K562 (cell line): ENCODE data around the gene SLC25A10. TPM values are rescaled to one million over a fixed set of nuclear protein-coding genes. Genes with fewer than 3 reads are reported as not detected.

Experiments used
- ATAC-seq: fragments of 200-7000 bp; cut with Tn5 transposase; 3 replicates; pipeline ENCODE4 v1.9.1; 2020; ENCODE audit warnings: moderate library complexity
- BruUV-seq: library from RNA; stranded (reverse); fragments of 400-500 nt; replicated peaks from 2 replicates; lab custom pipeline; 2021; lab: Mats Ljungman, UMichigan
- CTCF ChIA-PET: fragments of 300-600 bp; formaldehyde crosslinking; extraction: SDS; loops from one replicate; lab custom pipeline; 2021; ENCODE audit warnings: low intra/inter-chr PET ratio; lab: Yijun Ruan, JAX
- POLR2A ChIA-PET: fragments of 300-600, 350-650 bp; sonication (Branson Sonifier 250); formaldehyde crosslinking; extraction: SDS; loops from one replicate; lab custom pipeline; 2021; ENCODE audit warnings: antibody characterized with exemption, inconsistent platforms; lab: Yijun Ruan, JAX
- DNase-seq, 4 experiments: peaks; one replicate each; pipeline versions ENCODE4 v3.0.0 to v3.0.0-alpha.2; 2011 to 2018; ENCODE audit warnings: low spot score in 3 of 4, mixed read lengths in 3 of 4; ENCODE audit errors: extremely low read depth in 1 of 4
- FAIRE-seq: peaks from 2 replicates; lab custom pipeline; 2011; peaks lifted over from hg19 to GRCh38; lab: Jason Lieb, UNC
- H2AFZ ChIP-seq: 2 replicates; pipeline ENCODE4 v1.6.0; 2011; ENCODE audit warnings: low read depth, low read length, control low read depth, inconsistent platforms
- H3K27ac ChIP-seq: fragments of 200-600 bp; 3 replicates; pipeline ENCODE4 v1.8.0; 2011; ENCODE audit warnings: low read depth, mild to moderate bottlenecking, control low read depth, inconsistent platforms, low read length, moderate library complexity, mixed read lengths; ENCODE audit errors: extremely low read depth
- H3K27me3 ChIP-seq, 2 experiments: fragments of 300-600 bp in 1 of 2; 2 replicates in 1 of 2; 3 replicates in 1 of 2; pipeline versions ENCODE4 v1.6.0 to v1.8.0; 2011; ENCODE audit warnings: inconsistent platforms in 2 of 2, low read length in 2 of 2, mild to moderate bottlenecking in 1 of 2, mixed read lengths in 1 of 2, moderate library complexity in 1 of 2; ENCODE audit not compliant: control insufficient read depth in 2 of 2, insufficient read depth in 2 of 2
- H3K36me3 ChIP-seq: fragments of 300-600 bp; 3 replicates; pipeline ENCODE4 v1.8.0; 2011; ENCODE audit warnings: mild to moderate bottlenecking, low read length, inconsistent platforms; ENCODE audit not compliant: control insufficient read depth, insufficient read depth
- H3K4me1 ChIP-seq, 2 experiments: fragments of 200-600 bp in 1 of 2; replicated peaks in 1 of 2; 2 replicates in 1 of 2; 3 replicates in 1 of 2; pipeline versions ENCODE4 v1.5.1 to v1.8.0; 2011; ENCODE audit warnings: inconsistent platforms in 2 of 2, low read length in 2 of 2, mild to moderate bottlenecking in 1 of 2, mixed read lengths in 1 of 2, moderate library complexity in 1 of 2; ENCODE audit not compliant: control insufficient read depth in 2 of 2, insufficient read depth in 2 of 2
- H3K4me2 ChIP-seq: 2 replicates; pipeline ENCODE4 v1.6.1; 2011; ENCODE audit warnings: low read length, control low read depth, inconsistent platforms, mixed read lengths; ENCODE audit not compliant: insufficient read depth
- H3K4me3 ChIP-seq: fragments of 200-600 bp; sonication (generic), shearing (Covaris generic); 2 replicates; pipeline ENCODE4 v1.5.1; 2016; ENCODE audit warnings: control low read depth, inconsistent platforms
- H3K79me2 ChIP-seq: fragments of 200-600 bp; 3 replicates; pipeline ENCODE4 v1.8.0; 2011; ENCODE audit warnings: low read length, inconsistent platforms; ENCODE audit not compliant: control insufficient read depth, insufficient read depth
- H3K9ac ChIP-seq, 2 experiments: 2 replicates each; pipeline versions ENCODE4 v1.6.0 to v1.6.1; 2011; ENCODE audit warnings: low read depth in 2 of 2, low read length in 2 of 2, control low read depth in 1 of 2, inconsistent platforms in 1 of 2, mild to moderate bottlenecking in 1 of 2, mixed read lengths in 1 of 2; ENCODE audit not compliant: insufficient read depth in 1 of 2
- H3K9me1 ChIP-seq: one replicate; pipeline ENCODE4 v1.6.0; 2011; ENCODE audit warnings: inconsistent platforms, mild to moderate bottlenecking, low read length, moderate library complexity; ENCODE audit not compliant: control insufficient read depth, insufficient read depth
- H3K9me3 ChIP-seq: replicated peaks from 2 replicates; pipeline ENCODE4 v1.5.1; 2011; ENCODE audit warnings: low read depth, low read length, inconsistent platforms; ENCODE audit not compliant: control insufficient read depth, insufficient read depth
- H4K20me1 ChIP-seq: replicated peaks from 2 replicates; pipeline ENCODE4 v1.6.1; 2011; ENCODE audit warnings: low read length, inconsistent platforms, mixed read lengths; ENCODE audit not compliant: control insufficient read depth, insufficient read depth
- ARHGAP35 ChIP-seq: fragments of 450-650 bp; IDR thresholded peaks from 2 replicates; pipeline ENCODE4 v1.6.1; 2018; ENCODE audit not compliant: partially characterized antibody
- ARID2 ChIP-seq: fragments of 450-650 bp; IDR thresholded peaks from 2 replicates; pipeline ENCODE4 v1.6.1; 2017; ENCODE audit warnings: antibody characterized with exemption, mild to moderate bottlenecking
- ATF1 ChIP-seq, 2 experiments: fragments of 450-650 bp in 1 of 2; IDR thresholded peaks; 2 replicates each; pipeline ENCODE4 v1.6.1; 2016; ENCODE audit warnings: missing compliant biosample characterization in 1 of 2, missing genetic modification characterization in 1 of 2
- CCAR2 ChIP-seq: fragments of 200-400 bp; formaldehyde crosslinking; IDR thresholded peaks from 2 replicates; pipeline ENCODE4 v1.6.1; 2017; ENCODE audit warnings: mild to moderate bottlenecking, low read depth, low read length
- CTCF ChIP-seq, 3 experiments: IDR thresholded peaks in 2 of 3; conservative IDR thresholded peaks in 1 of 3; 2 replicates each; pipeline ENCODE4 v1.5.1; 2011 to 2012; ENCODE audit warnings: low read length in 3 of 3, mild to moderate bottlenecking in 3 of 3, control low read depth in 2 of 3, improper control_type of control experiment in 1 of 3, inconsistent platforms in 1 of 3, low read depth in 1 of 3, mixed read lengths in 1 of 3, moderate library complexity in 1 of 3; ENCODE audit not compliant: insufficient read depth in 2 of 3
- EGR1 ChIP-seq: fragments of 450-650 bp; conservative IDR thresholded peaks from 2 replicates; pipeline ENCODE4 v1.6.1; 2017; ENCODE audit warnings: mild to moderate bottlenecking
- ESRRA ChIP-seq: fragments of 450-650 bp; IDR thresholded peaks from 2 replicates; pipeline ENCODE4 v1.6.1; 2014; ENCODE audit warnings: low read depth, mild to moderate bottlenecking, moderate library complexity, borderline replicate concordance
- FOXJ2 ChIP-seq: fragments of 200-800 bp; sonication (Bioruptor generic); IDR thresholded peaks from 2 replicates; pipeline ENCODE4 v1.6.1; 2016; ENCODE audit warnings: missing genetic modification characterization, missing compliant biosample characterization
- JUN ChIP-seq, 2 experiments: sonication (generic) in 1 of 2; formaldehyde crosslinking in 1 of 2; IDR thresholded peaks; 2 replicates each; pipeline versions ENCODE4 v1.6.1 to v1.8.0; 2012 to 2022; ENCODE audit warnings: borderline replicate concordance in 2 of 2, mild to moderate bottlenecking in 2 of 2, improper control_type of control experiment in 1 of 2, low read depth in 1 of 2, low read length in 1 of 2, missing genetic modification reagents in 1 of 2
- MAFG ChIP-seq: fragments of 450-650 bp; conservative IDR thresholded peaks from 2 replicates; pipeline ENCODE4 v1.6.1; 2016; ENCODE audit warnings: missing genetic modification characterization, missing compliant biosample characterization
- OTX1 ChIP-seq: fragments of 450-650 bp; formaldehyde crosslinking; IDR thresholded peaks from 2 replicates; pipeline ENCODE4 v1.4.0; 2022; ENCODE audit warnings: mild to moderate bottlenecking
- TCFL5 ChIP-seq: fragments of 250-450 bp; sonication (Bioruptor Pico); conservative IDR thresholded peaks from 2 replicates; pipeline ENCODE4 v1.6.1; 2021; ENCODE audit warnings: mild to moderate bottlenecking, moderate library complexity, matching md5 sums
- TFAP4 ChIP-seq: sonication (generic); formaldehyde crosslinking; IDR thresholded peaks from 2 replicates; pipeline ENCODE4 v1.8.0; 2022; ENCODE audit warnings: missing genetic modification reagents, mild to moderate bottlenecking, moderate library complexity, borderline replicate concordance
- THRAP3 ChIP-seq: fragments of 450-650 bp; IDR thresholded peaks from 2 replicates; pipeline ENCODE4 v1.6.1; 2016; ENCODE audit warnings: mild to moderate bottlenecking, inconsistent platforms, borderline replicate concordance
- XRCC5 ChIP-seq: fragments of 200-400 bp; formaldehyde crosslinking; IDR thresholded peaks from 2 replicates; pipeline ENCODE4 v1.6.1; 2017; ENCODE audit warnings: low read depth, mild to moderate bottlenecking, low read length
- ZNF717 ChIP-seq: fragments of 250-450 bp; sonication (Bioruptor Pico); IDR thresholded peaks from 2 replicates; pipeline ENCODE4 v1.5.0; 2021
- WGBS: fragments of 100-300 bp; shearing (Covaris generic); methylation state at CpG from one replicate; pipeline ENCODE4 v1.1.6; 2016; ENCODE audit warnings: low coverage, mixed read lengths; ENCODE audit not compliant: insufficient coverage; ENCODE audit errors: missing lambda C conversion rate; 5-methylcytosine and 5-hydroxymethylcytosine counted together
- in situ Hi-C: fragments of 300-500 bp; cut with MboI; formaldehyde crosslinking; loops from 4 replicates; pipeline ENCODE4 v1.15.0; 2018; ENCODE audit warnings: inconsistent platforms, mixed read lengths
- intact Hi-C: fragments of 100-400 bp; cut with micrococcal nuclease; formaldehyde crosslinking; loops from 2 replicates; pipeline ENCODE4 v1.14.2; 2022
- polyA plus RNA-seq, 8 experiments: library from polyadenylated mRNA; depleted of rRNA in 4 of 8; stranded (reverse) in 5 of 8; unstranded in 3 of 8; fragments of >200 nt; fragmentation: Nextera tagmentation in 2 of 8; fragmentation: Illumina TruSeq in 1 of 8; extraction: Ambion mirVana in 2 of 8; extraction: Trizol in 1 of 8; gene quantifications; 2 replicates each; pipeline versions ENCODE4 v1.2.1 to v1.2.3, GENCODE V29; 2011 to 2014; ENCODE audit warnings: inconsistent platforms in 1 of 8, missing spikeins in 1 of 8
- total RNA-seq, 7 experiments: library from RNA; depleted of rRNA in 6 of 7; stranded (reverse); fragments of >200 nt in 6 of 7; fragmentation: Illumina TruSeq in 2 of 7; extraction: Trizol in 2 of 7; gene quantifications; 2 replicates each; pipeline versions ENCODE4 v1.2.1 to v1.2.3, GENCODE V29; 2011 to 2021; ENCODE audit warnings: low replicate concordance in 1 of 7

Gene SLC25A10
- total and polyA plus RNA-seq, 9 of the 15 experiments (the other 6 are each of a cell fraction or from before 2014, with no cell fraction given), result 0.10 to 85.6 (median 34.3) TPM

DNA sequence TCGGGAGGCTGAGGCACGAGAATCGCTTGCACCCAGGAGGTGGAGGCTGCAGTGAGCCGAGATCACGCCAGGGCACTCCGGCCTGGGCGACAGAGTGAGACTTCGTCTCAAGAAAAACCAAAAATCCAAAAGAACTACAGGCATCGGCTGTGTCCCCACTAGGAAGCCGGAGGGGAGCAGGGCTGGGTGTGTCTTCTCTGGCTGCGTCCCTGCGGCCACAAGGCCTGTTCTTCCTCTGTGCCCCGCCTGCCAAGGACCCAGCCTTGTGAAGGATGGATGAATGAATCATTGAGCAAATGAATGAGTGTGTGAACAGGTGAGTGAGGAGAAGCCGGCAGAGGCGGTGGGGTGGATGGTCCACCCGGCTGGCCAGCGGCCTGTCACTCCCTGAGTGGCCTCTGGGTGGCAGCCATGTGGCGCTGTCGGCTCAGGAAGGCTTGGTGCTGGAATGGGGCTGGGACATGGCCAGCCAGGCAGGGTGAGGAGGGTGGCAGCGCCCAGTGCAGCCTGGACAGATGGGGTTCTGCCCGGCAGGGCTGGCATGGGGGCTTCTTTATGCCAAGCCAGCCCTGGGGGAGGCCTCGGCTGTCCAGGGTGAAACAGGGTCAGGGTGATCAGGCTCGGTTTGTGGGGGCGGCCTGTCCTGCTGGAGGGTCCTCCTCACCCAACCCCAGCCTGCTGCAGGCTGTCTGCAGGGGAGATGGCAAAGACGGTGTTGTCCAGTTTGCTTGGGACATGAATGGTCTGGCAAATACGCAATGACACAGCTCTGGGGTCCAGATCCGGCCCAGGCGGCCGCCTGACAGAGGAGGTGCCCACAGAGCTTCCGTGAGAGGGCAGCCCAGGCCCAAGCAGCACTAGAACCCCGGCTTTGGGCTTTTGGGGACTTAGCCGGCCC is 21.7 kb downstream of the SLC25A10 start:
- H2AFZ ChIP-seq, result no peak overlapping the region
- FAIRE-seq, result peak; percentile 90
- H3K9me1 ChIP-seq, result no peaks in the 10 kb centered on the region
- in situ Hi-C loops, result loop anchor here (5.0 kb wide), 1 partner anchor 129 kb away; the partner anchor contains the start of gene P4HB
- 27% methylated on average over 31 of the region's 32 CpGs for WGBS
- no peak overlapping the region for H3K4me3 ChIP-seq
- H3K9me3 ChIP-seq, result no peaks in the 10 kb centered on the region
- no peak overlapping the region for H3K4me2 ChIP-seq
- BruUV-seq, result no TSS peak
- H3K36me3 ChIP-seq, result no peaks in the 10 kb centered on the region
- no peak overlapping the region for H3K27ac ChIP-seq
- no peak overlapping the region for H3K9ac ChIP-seq
- no peaks in the 10 kb centered on the region for H3K27me3 ChIP-seq
- peak; percentile 81 to 92 (median 90) for DNase-seq
- ChIA-PET POLR2A (interaction anchor here (0.6 kb wide), 1 partner anchor 450 kb away, joined by 3 read pairs; no protein-coding TSS in a partner anchor), CTCF (interaction anchor here (0.6 to 1.1 kb wide), 6 partner anchors 88 to 287 kb away, joined by 3 to 4 read pairs (median 3); no protein-coding TSS in a partner anchor)
- intact Hi-C loops, result no loop called here
- no peaks in the 10 kb centered on the region for H3K79me2 ChIP-seq
- peak; percentile 96 for ATAC-seq
- peaks cover 10 to 62% of the 10 kb centered on the region in 2 experiments; a peak in 4 of 5 replicates for H3K4me1 ChIP-seq
- H4K20me1 ChIP-seq, result no peaks in the 10 kb centered on the region
- TF ChIP-seq JUN (IDR thresholded peaks at IDR 0.05; ENCODE audit: borderline replicate concordance, low read depth, low read length) (no peak), JUN (CRISPR knock-in tag; IDR thresholded peaks at IDR 0.05; ENCODE audit: borderline replicate concordance) (no peak), TCFL5 (no peak), ARHGAP35 (no peak), EGR1 (peak; percentile 68), THRAP3 (no peak), ZNF717 (CRISPR knock-in tag) (no peak), ARID2 (0 out of 2 replicates have a peak, but pooled peaks have one; percentile 27), MAFG (tag) (no peak), ESRRA (no peak), XRCC5 (peak; percentile 62; the same call in 1 of the 2 replicates), FOXJ2 (tag) (no peak), OTX1 (no peak), CTCF (IDR thresholded peaks at IDR 0.05 in 2 of 3, conservative IDR thresholded peaks at IDR 0.05 in 1 of 3; ENCODE audit: insufficient read depth in 2 of 3, low read depth in 1 of 3, low read length in 3 of 3) (peak; percentile 92 to 94 (median 92)), ATF1 (CRISPR knock-in tag; IDR thresholded peaks at IDR 0.05) (no peak), ATF1 (tag; IDR thresholded peaks at IDR 0.05) (no peak; the same call in 1 of the 2 replicates), TFAP4 (peak; percentile 71; the same call in 1 of the 2 replicates), CCAR2 (no peak)
